ENCODE results near the gene PDCL2.
"Not testable (repeated sequence)": the region's sequence is repeated elsewhere in the genome, so short reads cannot be mapped to it uniquely, and the experiment has no call there.

The PDCL2 gene

DNA sequence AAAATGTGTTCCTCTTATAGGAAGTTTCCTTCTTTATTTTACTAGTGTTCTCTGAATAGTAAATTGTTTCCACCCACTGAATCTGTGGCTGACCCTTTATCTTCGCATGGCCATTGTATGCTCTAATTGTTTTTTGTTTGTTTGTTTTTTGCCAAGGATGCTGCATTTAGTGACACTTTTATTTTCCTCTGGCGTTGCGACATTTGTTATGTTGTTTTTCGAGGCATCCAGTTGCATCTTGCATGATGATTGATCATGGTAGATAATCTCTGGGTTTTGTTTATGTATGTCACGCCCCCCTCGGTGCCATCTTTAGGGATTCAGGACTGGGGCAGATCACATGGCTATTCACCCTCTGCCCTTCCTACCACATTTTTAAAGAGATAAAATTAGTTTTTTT, 41.9 kb upstream of the PDCL2 start:
- no peak overlapping the region for H3K4me3 ChIP-seq (replicated peaks; ENCODE audit: low read depth, low read length)
- TF ChIP-seq, protein P1, sequence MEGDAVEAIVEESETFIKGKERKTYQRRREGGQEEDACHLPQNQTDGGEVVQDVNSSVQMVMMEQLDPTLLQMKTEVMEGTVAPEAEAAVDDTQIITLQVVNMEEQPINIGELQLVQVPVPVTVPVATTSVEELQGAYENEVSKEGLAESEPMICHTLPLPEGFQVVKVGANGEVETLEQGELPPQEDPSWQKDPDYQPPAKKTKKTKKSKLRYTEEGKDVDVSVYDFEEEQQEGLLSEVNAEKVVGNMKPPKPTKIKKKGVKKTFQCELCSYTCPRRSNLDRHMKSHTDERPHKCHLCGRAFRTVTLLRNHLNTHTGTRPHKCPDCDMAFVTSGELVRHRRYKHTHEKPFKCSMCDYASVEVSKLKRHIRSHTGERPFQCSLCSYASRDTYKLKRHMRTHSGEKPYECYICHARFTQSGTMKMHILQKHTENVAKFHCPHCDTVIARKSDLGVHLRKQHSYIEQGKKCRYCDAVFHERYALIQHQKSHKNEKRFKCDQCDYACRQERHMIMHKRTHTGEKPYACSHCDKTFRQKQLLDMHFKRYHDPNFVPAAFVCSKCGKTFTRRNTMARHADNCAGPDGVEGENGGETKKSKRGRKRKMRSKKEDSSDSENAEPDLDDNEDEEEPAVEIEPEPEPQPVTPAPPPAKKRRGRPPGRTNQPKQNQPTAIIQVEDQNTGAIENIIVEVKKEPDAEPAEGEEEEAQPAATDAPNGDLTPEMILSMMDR (IDR thresholded peaks at IDR 0.05; ENCODE audit: low read length, missing control alignments) = no peak
- DNase-seq (ENCODE audit: low read depth) = no peak

GRCh38 chr4:55625835-55626234, 33.8 kb upstream of the PDCL2 start:
- H3K4me3 ChIP-seq (replicated peaks; ENCODE audit: low read depth, low read length) = no peak overlapping the region
- TF ChIP-seq, protein P1 (IDR thresholded peaks at IDR 0.05; ENCODE audit: low read length, missing control alignments) = no peak
- DNase-seq (ENCODE audit: low read depth) = no peak

DNA sequence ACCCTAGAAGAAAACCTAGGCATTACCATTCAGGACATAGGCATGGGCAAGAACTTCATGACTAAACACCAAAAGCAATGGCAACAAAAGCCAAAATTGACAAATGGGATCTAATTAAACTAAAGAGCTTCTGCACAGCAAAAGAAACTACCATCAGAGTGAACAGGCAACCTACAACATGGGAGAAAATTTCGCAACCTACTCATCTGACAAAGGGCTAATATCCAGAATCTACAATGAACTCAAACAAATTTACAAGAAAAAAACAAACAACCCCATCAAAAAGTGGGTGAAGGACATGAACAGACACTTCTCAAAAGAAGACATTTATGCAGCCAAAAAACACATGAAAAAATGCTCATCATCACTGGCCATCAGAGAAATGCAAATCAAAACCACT, 32.0 kb upstream of the PDCL2 start:
- DNase-seq (ENCODE audit: low read depth); H3K4me3 ChIP-seq (replicated peaks; ENCODE audit: low read depth, low read length): not testable (repeated sequence)

DNA sequence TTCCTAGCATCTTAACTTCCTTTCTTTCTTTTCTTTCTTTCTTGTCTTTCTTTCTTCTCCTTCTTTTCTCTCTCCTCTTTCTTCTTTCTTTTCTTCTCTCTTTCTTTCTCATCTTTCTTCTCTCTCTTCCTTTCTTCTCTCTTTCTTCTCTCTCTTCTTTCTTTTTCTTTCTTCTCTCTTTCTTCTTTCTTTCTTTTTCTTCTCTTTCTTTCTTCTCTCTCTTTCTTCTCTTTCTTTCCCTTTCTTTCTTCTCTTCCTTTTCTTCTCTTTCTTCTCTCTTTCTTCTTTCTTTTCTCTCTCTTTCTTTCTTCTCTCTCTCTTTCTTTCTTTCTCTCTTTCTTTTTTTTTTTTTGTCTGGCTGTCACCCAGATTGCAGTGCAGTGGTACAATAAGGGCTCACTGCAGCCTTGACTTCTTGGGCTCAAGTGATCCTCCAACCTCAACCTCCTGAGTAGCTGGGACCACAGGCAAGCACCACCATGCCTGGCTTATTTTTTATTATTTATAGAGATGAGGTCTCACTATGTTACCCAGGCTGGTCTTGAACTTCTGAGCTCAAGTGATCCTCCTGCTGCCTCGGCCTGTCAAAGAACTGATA, 26.6 kb upstream of the PDCL2 start:
- TF ChIP-seq, protein P1 (IDR thresholded peaks at IDR 0.05; ENCODE audit: low read length, missing control alignments) = no peak
- H3K4me3 ChIP-seq (replicated peaks; ENCODE audit: low read depth, low read length) = no peak overlapping the region
- no peak for DNase-seq (ENCODE audit: low read depth)

GRCh38 chr4:55617587-55618197, 25.6 kb upstream of the PDCL2 start:
- DNase-seq (ENCODE audit: low read depth) = no peak
- no peak overlapping the region for H3K4me3 ChIP-seq (replicated peaks; ENCODE audit: low read depth, low read length)
- TF ChIP-seq, protein P1 (IDR thresholded peaks at IDR 0.05; ENCODE audit: low read length, missing control alignments) = no peak

- no peak for DNase-seq (ENCODE audit: low read depth)
- H3K4me3 ChIP-seq (replicated peaks; ENCODE audit: low read depth, low read length) = no peak overlapping the region
- TF ChIP-seq, protein P1 (IDR thresholded peaks at IDR 0.05; ENCODE audit: low read length, missing control alignments) = no peak
Observed at GRCh38 chr4:55615008-55615407, 23.0 kb upstream of the PDCL2 start.

- TF ChIP-seq, protein P1 (IDR thresholded peaks at IDR 0.05; ENCODE audit: low read length, missing control alignments) = no peak
- H3K4me3 ChIP-seq (replicated peaks; ENCODE audit: low read depth, low read length) = no peak overlapping the region
- DNase-seq (ENCODE audit: low read depth) = no peak
Observed at GRCh38 chr4:55613621-55614020, 21.6 kb upstream of the PDCL2 start.

Measured in fibroblast of pulmonary artery (primary cell).